ENCODE results near the gene KRTAP10-6.

DNA sequence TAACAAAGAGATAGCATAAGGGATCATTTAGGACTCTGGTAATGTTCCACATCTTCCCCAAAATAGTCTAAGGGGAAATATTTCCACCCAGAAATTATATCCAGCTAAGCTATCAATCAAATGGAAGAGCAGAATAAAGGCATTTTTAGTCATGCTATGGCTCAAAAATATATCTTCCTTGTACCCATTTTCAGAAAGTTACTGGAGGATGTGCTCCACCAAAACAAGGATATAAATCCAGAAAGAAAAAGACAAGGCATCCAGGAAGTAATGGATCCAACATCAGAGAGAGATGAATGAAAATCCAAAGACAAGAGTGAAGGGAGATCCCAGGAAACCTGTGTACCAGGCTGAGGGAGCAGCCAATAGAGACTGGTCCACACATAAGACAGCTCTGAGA lies 16.9 kb upstream of the KRTAP10-6 start:
- TF ChIP-seq RAD21 (IDR thresholded peaks at IDR 0.05; ENCODE audit: low read depth) (no peak), EP300 (IDR thresholded peaks at IDR 0.05; ENCODE audit: borderline replicate concordance) (no peak), CEBPB (IDR thresholded peaks at IDR 0.05) (no peak), EGR1 (IDR thresholded peaks at IDR 0.05) (no peak)
- TF ChIP-seq, protein P1, sequence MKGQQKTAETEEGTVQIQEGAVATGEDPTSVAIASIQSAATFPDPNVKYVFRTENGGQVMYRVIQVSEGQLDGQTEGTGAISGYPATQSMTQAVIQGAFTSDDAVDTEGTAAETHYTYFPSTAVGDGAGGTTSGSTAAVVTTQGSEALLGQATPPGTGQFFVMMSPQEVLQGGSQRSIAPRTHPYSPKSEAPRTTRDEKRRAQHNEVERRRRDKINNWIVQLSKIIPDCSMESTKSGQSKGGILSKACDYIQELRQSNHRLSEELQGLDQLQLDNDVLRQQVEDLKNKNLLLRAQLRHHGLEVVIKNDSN (IDR thresholded peaks at IDR 0.05) = no peak
- TF ChIP-seq, protein P2, sequence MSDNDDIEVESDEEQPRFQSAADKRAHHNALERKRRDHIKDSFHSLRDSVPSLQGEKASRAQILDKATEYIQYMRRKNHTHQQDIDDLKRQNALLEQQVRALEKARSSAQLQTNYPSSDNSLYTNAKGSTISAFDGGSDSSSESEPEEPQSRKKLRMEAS (IDR thresholded peaks at IDR 0.05) = no peak

Data from Ishikawa (cell line).